Measurements from ENCODE around the gene STX10. TPM values are rescaled to one million over a fixed set of nuclear protein-coding genes. Genes with fewer than 3 reads are reported as not detected.
"Not testable (repeated sequence)": the region's sequence is repeated elsewhere in the genome, so short reads cannot be mapped to it uniquely, and the experiment has no call there.

The STX10 gene
- total RNA-seq, 1 donor from 2014 or later = 58.4 TPM

- no peaks in the 10 kb centered on the region for H3K9me3 Mint-ChIP-seq
- peak overlapping the region; percentile 100 for H3K4me3 Mint-ChIP-seq
- H3K27me3 Mint-ChIP-seq (ENCODE audit: low read depth) = no peaks in the 10 kb centered on the region
- DNase-seq (ENCODE audit: low spot score in 2 of 2, unreplicated experiment in 2 of 2) = peak in 1 of 2 experiments; percentile 62
- peak overlapping the region; percentile 100 for H3K27ac Mint-ChIP-seq
- H3K36me3 Mint-ChIP-seq = peaks cover 6% of the 10 kb centered on the region
- H3K4me1 Mint-ChIP-seq = peaks cover 18% of the 10 kb centered on the region
- no peak for TF ChIP-seq CTCF (IDR thresholded peaks at IDR 0.05; ENCODE audit: unreplicated experiment)
Observed at GRCh38 chr19:13149628-13150186, 468 bp downstream of the STX10 start.

GRCh38 chr19:13149173-13149627 lies 975 bp downstream of the STX10 start:
- Mint-ChIP-seq H3K4me3 (peak overlapping the region; percentile 100), H3K4me1 (peaks cover 18% of the 10 kb centered on the region), H3K27ac (peak overlapping the region; percentile 19)
- not testable (repeated sequence) for H3K27me3 Mint-ChIP-seq (ENCODE audit: low read depth); H3K36me3 Mint-ChIP-seq; DNase-seq (ENCODE audit: low spot score in 2 of 2, unreplicated experiment in 2 of 2); H3K9me3 Mint-ChIP-seq

GRCh38 chr19:13146763-13147563 lies 3.2 kb downstream of the STX10 start:
- no peak for DNase-seq (ENCODE audit: low spot score in 2 of 2, unreplicated experiment in 2 of 2)
- H3K4me3 Mint-ChIP-seq = no peak overlapping the region
- H3K4me1 Mint-ChIP-seq = peaks cover 15% of the 10 kb centered on the region

GRCh38 chr19:13139633-13140311 lies 10.4 kb downstream of the STX10 start:
- Mint-ChIP-seq H3K4me1 (no peaks in the 10 kb centered on the region), H3K27ac (peak overlapping the region; percentile 67), H3K9me3 (no peaks in the 10 kb centered on the region), H3K4me3 (no peak overlapping the region), H3K27me3 (ENCODE audit: low read depth) (no peaks in the 10 kb centered on the region), H3K36me3 (peaks cover 20% of the 10 kb centered on the region)
- no peak for DNase-seq (ENCODE audit: low spot score in 2 of 2, unreplicated experiment in 2 of 2)
- no peak for TF ChIP-seq CTCF (IDR thresholded peaks at IDR 0.05; ENCODE audit: unreplicated experiment)

More at GRCh38 chr19:13146763-13147563, 3.2 kb downstream of the STX10 start:
- Mint-ChIP-seq H3K36me3 (peaks cover 6% of the 10 kb centered on the region), H3K9me3 (no peaks in the 10 kb centered on the region), H3K27me3 (ENCODE audit: low read depth) (no peaks in the 10 kb centered on the region), H3K27ac (no peak overlapping the region)
- no peak for TF ChIP-seq CTCF (IDR thresholded peaks at IDR 0.05; ENCODE audit: unreplicated experiment)

- H3K4me1 Mint-ChIP-seq = no peaks in the 10 kb centered on the region
- no peaks in the 10 kb centered on the region for H3K27me3 Mint-ChIP-seq (ENCODE audit: low read depth)
- no peak overlapping the region for H3K4me3 Mint-ChIP-seq
- no peak for DNase-seq (ENCODE audit: low spot score in 2 of 2, unreplicated experiment in 2 of 2)
- peaks cover 16% of the 10 kb centered on the region for H3K36me3 Mint-ChIP-seq
- no peak overlapping the region for H3K27ac Mint-ChIP-seq
- TF ChIP-seq CTCF (IDR thresholded peaks at IDR 0.05; ENCODE audit: unreplicated experiment) = no peak
- H3K9me3 Mint-ChIP-seq = no peaks in the 10 kb centered on the region
Observed at GRCh38 chr19:13138916-13139198, 11.3 kb downstream of the STX10 start.
